GM23248 (cell line): ENCODE measurements around the gene CIB1.

Experiments
- EZH2 ChIP-seq: fragments of 200-600 bp; sonication (generic); IDR thresholded peaks from 2 replicates; pipeline ENCODE4 v1.6.1; 2018; ENCODE audit warnings: antibody characterized with exemption, mild to moderate bottlenecking; ENCODE audit not compliant: insufficient read depth, poor library complexity, severe bottlenecking
- EZH2phosphoT487 ChIP-seq: fragments of 200-600 bp; sonication (generic); IDR thresholded peaks from 2 replicates; pipeline ENCODE4 v1.6.1; 2018; ENCODE audit warnings: antibody characterized with exemption, moderate library complexity, mild to moderate bottlenecking, low read depth; ENCODE audit not compliant: insufficient read depth

- no peak for TF ChIP-seq EZH2
- TF ChIP-seq EZH2phosphoT487, result no peak
These were observed 3.7 kb downstream of the CIB1 start for GRCh38 chr15:90230071-90230494.
